ENCODE measurements around the gene VGLL4.

The VGLL4 gene

DNA sequence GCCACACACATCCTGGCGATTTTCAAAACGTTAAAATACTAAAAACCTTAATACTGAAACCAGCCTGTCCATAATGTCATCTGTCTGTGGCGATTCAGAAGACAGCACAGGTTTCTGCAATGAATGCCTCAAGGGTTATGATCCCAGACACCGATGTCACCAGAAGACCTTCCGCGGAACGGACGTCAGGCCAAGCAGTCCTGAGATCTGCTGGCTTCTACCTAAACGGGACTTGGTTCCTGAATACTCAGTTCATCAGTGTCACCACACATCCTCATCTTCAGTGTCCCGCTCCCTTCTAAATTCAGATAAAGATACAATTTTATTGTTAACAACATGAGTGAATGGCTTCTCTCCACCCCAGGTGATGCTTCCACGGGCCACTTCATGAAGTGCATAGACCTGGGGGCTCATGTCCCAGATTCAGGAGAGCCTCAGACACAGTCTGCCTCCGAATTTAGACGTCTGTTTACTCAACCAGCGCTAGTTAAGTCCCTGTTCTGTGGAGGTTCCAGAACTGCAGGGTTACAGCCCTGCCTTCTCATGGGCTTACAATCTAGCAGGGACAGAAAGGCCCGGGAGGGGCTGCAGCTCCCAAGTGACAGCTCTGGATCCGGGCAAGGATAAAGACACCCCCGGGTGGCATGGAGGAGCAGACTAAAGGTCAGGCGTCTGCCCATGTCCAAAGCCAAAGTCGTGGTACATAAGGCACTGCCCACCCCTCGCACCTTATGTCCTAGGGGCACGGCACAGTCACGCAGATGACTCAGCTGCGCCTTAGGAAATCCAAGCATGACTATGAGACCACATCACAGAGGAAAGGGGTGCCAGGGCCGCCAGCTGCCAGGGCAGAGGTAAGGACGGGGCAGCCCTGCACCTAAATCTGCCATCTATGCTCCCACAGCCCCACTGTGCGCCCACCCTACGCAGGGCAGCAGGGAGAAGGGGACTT is 75.9 kb downstream of the VGLL4 start:
- Histone ChIP-seq H3K9me3 (ENCODE audit: insufficient read depth, low read length) (no peaks in the 10 kb centered on the region), H3K4me1 (ENCODE audit: insufficient read depth, insufficient read length) (peaks cover 6% of the 10 kb centered on the region), H3K9ac (ENCODE audit: insufficient read length, low read depth) (no peak overlapping the region), H3K27me3 (ENCODE audit: insufficient read depth, insufficient read length) (no peaks in the 10 kb centered on the region), H3K4me3 (ENCODE audit: insufficient read length, low read depth) (no peak overlapping the region), H3K36me3 (ENCODE audit: insufficient read depth, insufficient read length, low read length) (peaks cover 74% of the 10 kb centered on the region)
- TF ChIP-seq ZNF274 (IDR thresholded peaks at IDR 0.05; ENCODE audit: low read depth, low read length) (no peak), SUZ12 (IDR thresholded peaks at IDR 0.05; ENCODE audit: extremely low read depth, insufficient read depth, insufficient read length) (no peak), YY1 (IDR thresholded peaks at IDR 0.05; ENCODE audit: insufficient read depth, insufficient read length) (no peak)
- DNase-seq (ENCODE audit: low read depth, low spot score), result no peak

DNA sequence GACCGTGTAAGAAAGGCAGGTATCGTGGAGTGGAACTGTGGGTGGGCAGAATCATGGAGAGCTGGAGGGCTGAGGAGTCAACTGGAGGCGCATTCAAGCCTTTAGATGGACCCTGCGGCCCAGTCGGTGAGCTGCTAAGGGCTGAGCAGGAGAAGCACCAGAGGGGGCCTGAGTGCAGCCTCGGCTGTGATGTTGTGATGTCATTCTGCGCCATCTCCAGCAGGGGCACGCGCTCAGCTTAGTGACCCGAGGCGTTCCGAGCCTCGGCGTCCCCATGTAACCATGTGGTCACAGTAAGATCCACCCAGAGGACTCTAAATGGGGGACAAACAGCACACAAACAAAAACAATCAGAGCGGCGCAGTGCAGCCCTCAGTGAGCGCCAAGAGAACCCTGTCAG is 76.8 kb downstream of the VGLL4 start:
- H3K4me1 ChIP-seq (ENCODE audit: insufficient read depth, insufficient read length), result peaks cover 11% of the 10 kb centered on the region
- H3K9me3 ChIP-seq (ENCODE audit: insufficient read depth, low read length), result no peaks in the 10 kb centered on the region
- no peak for DNase-seq (ENCODE audit: low read depth, low spot score)
- H3K36me3 ChIP-seq (ENCODE audit: insufficient read depth, insufficient read length, low read length), result peaks cover 78% of the 10 kb centered on the region
- no peaks in the 10 kb centered on the region for H3K27me3 ChIP-seq (ENCODE audit: insufficient read depth, insufficient read length)
- H3K9ac ChIP-seq (ENCODE audit: insufficient read length, low read depth), result no peak overlapping the region
- TF ChIP-seq YY1 (IDR thresholded peaks at IDR 0.05; ENCODE audit: insufficient read depth, insufficient read length) (no peak), ZNF274 (IDR thresholded peaks at IDR 0.05; ENCODE audit: low read depth, low read length) (no peak), SUZ12 (IDR thresholded peaks at IDR 0.05; ENCODE audit: extremely low read depth, insufficient read depth, insufficient read length) (no peak)
- no peak overlapping the region for H3K4me3 ChIP-seq (ENCODE audit: insufficient read length, low read depth)

DNA sequence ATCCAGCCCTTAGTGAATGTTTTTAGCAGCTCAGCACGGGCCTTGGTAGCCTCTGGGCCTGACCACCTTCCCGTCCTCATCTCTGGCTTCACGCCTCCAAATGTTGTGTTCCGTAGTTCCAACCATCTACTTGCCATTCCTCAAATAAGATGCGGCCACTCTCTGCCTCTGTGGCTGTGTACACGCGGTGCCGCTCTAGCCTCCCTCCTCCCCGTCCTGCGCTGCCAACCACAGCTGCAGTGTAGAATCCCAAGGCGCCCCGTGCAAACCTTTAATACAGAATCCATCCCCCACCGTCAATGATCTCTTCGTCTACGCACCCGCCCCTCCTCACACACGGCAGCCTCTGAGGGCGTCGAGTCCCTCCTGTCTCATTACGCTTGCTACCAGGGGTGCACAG is 77.2 kb downstream of the VGLL4 start:
- H3K36me3 ChIP-seq (ENCODE audit: insufficient read depth, insufficient read length, low read length), result peaks cover 80% of the 10 kb centered on the region
- TF ChIP-seq YY1 (IDR thresholded peaks at IDR 0.05; ENCODE audit: insufficient read depth, insufficient read length), result no peak
- no peaks in the 10 kb centered on the region for H3K9me3 ChIP-seq (ENCODE audit: insufficient read depth, low read length)
- DNase-seq (ENCODE audit: low read depth, low spot score), result no peak
- H3K4me1 ChIP-seq (ENCODE audit: insufficient read depth, insufficient read length), result peaks cover 11% of the 10 kb centered on the region
- no peak overlapping the region for H3K9ac ChIP-seq (ENCODE audit: insufficient read length, low read depth)
- H3K4me3 ChIP-seq (ENCODE audit: insufficient read length, low read depth), result no peak overlapping the region
- no peaks in the 10 kb centered on the region for H3K27me3 ChIP-seq (ENCODE audit: insufficient read depth, insufficient read length)

DNA sequence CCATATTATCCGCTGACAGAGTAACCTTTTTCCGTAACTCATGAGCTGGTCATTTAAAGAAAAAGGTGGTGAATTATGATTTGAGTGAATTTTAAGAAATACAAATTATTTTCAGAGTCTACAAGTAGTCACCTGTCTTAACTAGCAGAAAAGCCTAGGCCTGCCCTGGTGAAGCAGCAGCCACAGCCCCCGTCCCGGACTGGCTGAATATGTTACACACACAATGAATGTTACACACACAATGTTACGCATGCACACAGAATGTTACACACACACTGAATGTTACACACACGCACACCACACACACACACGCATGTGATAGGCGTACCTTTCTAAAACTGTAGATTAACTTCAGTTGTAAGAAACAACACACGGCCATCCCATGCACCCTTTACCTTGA is 77.8 kb downstream of the VGLL4 start:
- Histone ChIP-seq H3K4me3 (ENCODE audit: insufficient read length, low read depth) (no peak overlapping the region), H3K27me3 (ENCODE audit: insufficient read depth, insufficient read length) (no peaks in the 10 kb centered on the region), H3K4me1 (ENCODE audit: insufficient read depth, insufficient read length) (peaks cover 11% of the 10 kb centered on the region), H3K36me3 (ENCODE audit: insufficient read depth, insufficient read length, low read length) (peaks cover 82% of the 10 kb centered on the region), H3K9me3 (ENCODE audit: insufficient read depth, low read length) (no peaks in the 10 kb centered on the region), H3K9ac (ENCODE audit: insufficient read length, low read depth) (no peak overlapping the region)
- TF ChIP-seq ZNF274 (IDR thresholded peaks at IDR 0.05; ENCODE audit: low read depth, low read length) (no peak), YY1 (IDR thresholded peaks at IDR 0.05; ENCODE audit: insufficient read depth, insufficient read length) (no peak), SUZ12 (IDR thresholded peaks at IDR 0.05; ENCODE audit: extremely low read depth, insufficient read depth, insufficient read length) (no peak)
- no peak for DNase-seq (ENCODE audit: low read depth, low spot score)

DNA sequence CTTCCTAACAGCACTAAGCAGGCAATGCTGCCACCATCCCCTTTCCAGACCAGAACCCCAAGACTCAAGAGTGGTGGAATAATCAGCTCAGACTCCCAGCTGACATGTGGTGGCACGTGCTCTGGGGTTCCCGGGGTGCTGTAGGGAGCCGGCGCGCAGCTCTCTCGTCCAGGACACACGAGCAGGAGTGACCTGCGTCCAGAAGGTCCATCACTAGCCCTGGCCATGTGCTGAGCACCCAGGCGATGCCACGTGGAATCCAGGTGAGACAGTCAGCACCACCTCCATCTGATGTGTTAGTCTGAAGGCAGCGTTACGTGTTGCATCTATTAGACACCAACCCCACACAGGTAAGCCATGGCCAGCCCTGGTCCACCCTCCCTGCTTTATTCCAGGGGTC is 78.2 kb downstream of the VGLL4 start:
- Histone ChIP-seq H3K4me1 (ENCODE audit: insufficient read depth, insufficient read length) (peaks cover 11% of the 10 kb centered on the region), H3K36me3 (ENCODE audit: insufficient read depth, insufficient read length, low read length) (peaks cover 82% of the 10 kb centered on the region), H3K27me3 (ENCODE audit: insufficient read depth, insufficient read length) (no peaks in the 10 kb centered on the region), H3K9me3 (ENCODE audit: insufficient read depth, low read length) (no peaks in the 10 kb centered on the region), H3K9ac (ENCODE audit: insufficient read length, low read depth) (no peak overlapping the region), H3K4me3 (ENCODE audit: insufficient read length, low read depth) (no peak overlapping the region)
- TF ChIP-seq YY1 (IDR thresholded peaks at IDR 0.05; ENCODE audit: insufficient read depth, insufficient read length), result no peak
- no peak for TF ChIP-seq ZNF274 (IDR thresholded peaks at IDR 0.05; ENCODE audit: low read depth, low read length)
- TF ChIP-seq SUZ12 (IDR thresholded peaks at IDR 0.05; ENCODE audit: extremely low read depth, insufficient read depth, insufficient read length), result no peak
- DNase-seq (ENCODE audit: low read depth, low spot score), result no peak

DNA sequence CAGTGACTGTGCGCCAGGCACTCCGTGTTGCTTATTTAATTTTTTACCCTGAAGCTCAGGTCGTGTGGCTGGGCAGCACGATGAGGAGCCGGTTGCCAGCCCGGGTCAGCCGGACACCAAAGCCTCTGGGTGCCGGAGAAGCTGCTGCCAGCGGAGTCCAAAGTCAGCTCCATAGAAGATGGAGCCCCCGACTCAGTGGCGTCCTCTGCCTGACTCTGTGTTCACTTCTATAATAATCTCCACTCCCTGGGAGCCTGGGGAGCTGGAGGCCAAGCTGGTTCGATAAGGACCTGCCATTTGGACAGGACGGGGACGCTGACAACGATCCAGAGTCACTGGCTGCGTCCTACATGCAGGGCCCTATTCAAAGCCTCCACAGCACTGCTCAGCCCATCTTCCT is 78.6 kb downstream of the VGLL4 start:
- peaks cover 80% of the 10 kb centered on the region for H3K36me3 ChIP-seq (ENCODE audit: insufficient read depth, insufficient read length, low read length)

DNA sequence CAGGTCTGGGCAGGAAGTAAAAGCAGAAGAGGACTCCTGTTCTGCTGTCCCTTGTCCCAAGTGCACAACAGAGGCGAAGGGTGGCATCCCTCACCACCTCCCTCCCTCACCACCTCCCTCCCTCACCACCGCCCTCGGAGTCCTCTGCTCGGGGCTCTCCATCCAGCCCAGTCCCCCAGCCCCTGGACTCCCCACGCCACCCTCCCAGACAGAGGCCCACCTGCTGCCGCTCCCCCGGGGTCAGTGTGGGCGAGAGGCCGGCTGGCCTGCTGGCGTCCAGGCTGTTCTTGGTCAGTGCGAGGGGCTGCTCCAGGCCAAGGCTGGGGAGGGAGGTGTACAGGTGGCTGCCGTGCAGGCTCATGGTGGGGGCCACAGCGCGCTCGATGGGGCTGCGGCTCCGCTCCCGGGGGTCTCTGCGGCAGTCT is 79.1 kb downstream of the VGLL4 start:
- Histone ChIP-seq H3K9me3 (ENCODE audit: insufficient read depth, low read length) (no peaks in the 10 kb centered on the region), H3K9ac (ENCODE audit: insufficient read length, low read depth) (no peak overlapping the region), H3K4me3 (ENCODE audit: insufficient read length, low read depth) (no peak overlapping the region), H3K27me3 (ENCODE audit: insufficient read depth, insufficient read length) (no peaks in the 10 kb centered on the region), H3K4me1 (ENCODE audit: insufficient read depth, insufficient read length) (peaks cover 11% of the 10 kb centered on the region), H3K36me3 (ENCODE audit: insufficient read depth, insufficient read length, low read length) (peaks cover 80% of the 10 kb centered on the region)
- no peak for TF ChIP-seq SUZ12 (IDR thresholded peaks at IDR 0.05; ENCODE audit: extremely low read depth, insufficient read depth, insufficient read length)
- TF ChIP-seq ZNF274 (IDR thresholded peaks at IDR 0.05; ENCODE audit: low read depth, low read length), result no peak
- TF ChIP-seq YY1 (IDR thresholded peaks at IDR 0.05; ENCODE audit: insufficient read depth, insufficient read length), result no peak
- no peak for DNase-seq (ENCODE audit: low read depth, low spot score)

More for the DNA sequence above, 78.6 kb downstream of the VGLL4 start:
- Histone ChIP-seq H3K9me3 (ENCODE audit: insufficient read depth, low read length) (no peaks in the 10 kb centered on the region), H3K4me1 (ENCODE audit: insufficient read depth, insufficient read length) (peaks cover 11% of the 10 kb centered on the region), H3K9ac (ENCODE audit: insufficient read length, low read depth) (no peak overlapping the region), H3K4me3 (ENCODE audit: insufficient read length, low read depth) (no peak overlapping the region), H3K27me3 (ENCODE audit: insufficient read depth, insufficient read length) (no peaks in the 10 kb centered on the region)
- no peak for DNase-seq (ENCODE audit: low read depth, low spot score)
- TF ChIP-seq ZNF274 (IDR thresholded peaks at IDR 0.05; ENCODE audit: low read depth, low read length), result no peak
- no peak for TF ChIP-seq SUZ12 (IDR thresholded peaks at IDR 0.05; ENCODE audit: extremely low read depth, insufficient read depth, insufficient read length)
- no peak for TF ChIP-seq YY1 (IDR thresholded peaks at IDR 0.05; ENCODE audit: insufficient read depth, insufficient read length)
